Measurements from ENCODE around the gene MCEMP1. TPM values are rescaled to one million over a fixed set of nuclear protein-coding genes. Genes with fewer than 3 reads are reported as not detected.

Gene MCEMP1
- total RNA-seq, 4 donors from 2014 or later, result 0.67 to 1.2 (median 0.96) TPM; not detected in 1

- no peaks in the 10 kb centered on the region for H3K36me3 ChIP-seq
- 52 to 53% methylated on average over 9 to 10 of the region's 20 CpGs for WGBS, 2 donors (ENCODE audit: low coverage in 1 of 2)
- no peak for ATAC-seq
- no peaks in the 10 kb centered on the region for H3K9me3 ChIP-seq
- no peak within 1 kb of the TSS for H3K4me3 ChIP-seq
- peaks cover 85% of the 10 kb centered on the region for H3K27me3 ChIP-seq
- no peak within 1 kb of the TSS for H3K27ac ChIP-seq
- no peak for TF ChIP-seq POLR2A (IDR thresholded peaks at IDR 0.05)
- TF ChIP-seq POLR2AphosphoS5 (IDR thresholded peaks at IDR 0.05), result no peak
- TF ChIP-seq EP300 (IDR thresholded peaks at IDR 0.05), result no peak
- no peak for TF ChIP-seq CTCF (IDR thresholded peaks at IDR 0.05)
- no peaks in the 10 kb centered on the region for H3K4me1 ChIP-seq
Measured at GRCh38 chr19:7701654-7702457, 25.0 kb downstream of the MCEMP1 start, which contains the start of gene FCER2. FCER2 (minus strand) TSS chr19:7702131; CDS start chr19:7699760, 2,371 bp downstream.

GRCh38 chr19:7703332-7703731, 26.4 kb downstream of the MCEMP1 start:
- Histone ChIP-seq H3K9me3 (no peaks in the 10 kb centered on the region), H3K36me3 (no peaks in the 10 kb centered on the region), H3K4me1 (no peaks in the 10 kb centered on the region), H3K4me3 (no peak overlapping the region), H3K27me3 (peaks cover 73% of the 10 kb centered on the region), H3K27ac (no peak overlapping the region)
- no peak for ATAC-seq
- WGBS, 2 donors (ENCODE audit: low coverage in 1 of 2), result 44 to 62% methylated on average over 8 of the region's 8 CpGs
- no peak for TF ChIP-seq POLR2A (IDR thresholded peaks at IDR 0.05)
- TF ChIP-seq POLR2AphosphoS5 (IDR thresholded peaks at IDR 0.05), result no peak
- TF ChIP-seq CTCF (IDR thresholded peaks at IDR 0.05), result no peak
- no peak for TF ChIP-seq EP300 (IDR thresholded peaks at IDR 0.05)

- no peaks in the 10 kb centered on the region for H3K4me1 ChIP-seq
- no peak for ATAC-seq
- no peak overlapping the region for H3K4me3 ChIP-seq
- H3K36me3 ChIP-seq, result no peaks in the 10 kb centered on the region
- TF ChIP-seq EP300 (IDR thresholded peaks at IDR 0.05) (no peak), POLR2A (IDR thresholded peaks at IDR 0.05) (no peak), POLR2AphosphoS5 (IDR thresholded peaks at IDR 0.05) (no peak), CTCF (IDR thresholded peaks at IDR 0.05) (no peak)
- H3K27me3 ChIP-seq, result peaks cover 69% of the 10 kb centered on the region
- whole genome bisulfite sequencing, 2 donors (ENCODE audit: low coverage in 1 of 2), result 100% methylated on average over 3 of the region's 6 CpGs; no CpG with 5 or more reads in 1 of the 2 donors
- no peaks in the 10 kb centered on the region for H3K9me3 ChIP-seq
- H3K27ac ChIP-seq, result no peak overlapping the region
Measured at GRCh38 chr19:7704280-7705060, 27.6 kb downstream of the MCEMP1 start.

- peaks cover 70% of the 10 kb centered on the region for H3K27me3 ChIP-seq
- no peaks in the 10 kb centered on the region for H3K9me3 ChIP-seq
- TF ChIP-seq EP300 (IDR thresholded peaks at IDR 0.05) (no peak), POLR2AphosphoS5 (IDR thresholded peaks at IDR 0.05) (no peak), CTCF (IDR thresholded peaks at IDR 0.05) (no peak), POLR2A (IDR thresholded peaks at IDR 0.05) (no peak)
- 44 to 90% methylated on average over 3 to 16 of the region's 24 CpGs for WGBS, 2 donors (ENCODE audit: low coverage in 1 of 2)
- no peaks in the 10 kb centered on the region for H3K4me1 ChIP-seq
- no peak overlapping the region for H3K4me3 ChIP-seq
- H3K27ac ChIP-seq, result peak overlapping the region in 2 of 4 donors; percentile 10 to 17
- no peak for ATAC-seq
- no peaks in the 10 kb centered on the region for H3K36me3 ChIP-seq
Measured at GRCh38 chr19:7705387-7706187, 28.7 kb downstream of the MCEMP1 start.
